ENCODE measurements around the gene TMEM222.
A peak's percentile ranks its signal among the peaks of the same experiment; 100 is the strongest.

Gene TMEM222

DNA sequence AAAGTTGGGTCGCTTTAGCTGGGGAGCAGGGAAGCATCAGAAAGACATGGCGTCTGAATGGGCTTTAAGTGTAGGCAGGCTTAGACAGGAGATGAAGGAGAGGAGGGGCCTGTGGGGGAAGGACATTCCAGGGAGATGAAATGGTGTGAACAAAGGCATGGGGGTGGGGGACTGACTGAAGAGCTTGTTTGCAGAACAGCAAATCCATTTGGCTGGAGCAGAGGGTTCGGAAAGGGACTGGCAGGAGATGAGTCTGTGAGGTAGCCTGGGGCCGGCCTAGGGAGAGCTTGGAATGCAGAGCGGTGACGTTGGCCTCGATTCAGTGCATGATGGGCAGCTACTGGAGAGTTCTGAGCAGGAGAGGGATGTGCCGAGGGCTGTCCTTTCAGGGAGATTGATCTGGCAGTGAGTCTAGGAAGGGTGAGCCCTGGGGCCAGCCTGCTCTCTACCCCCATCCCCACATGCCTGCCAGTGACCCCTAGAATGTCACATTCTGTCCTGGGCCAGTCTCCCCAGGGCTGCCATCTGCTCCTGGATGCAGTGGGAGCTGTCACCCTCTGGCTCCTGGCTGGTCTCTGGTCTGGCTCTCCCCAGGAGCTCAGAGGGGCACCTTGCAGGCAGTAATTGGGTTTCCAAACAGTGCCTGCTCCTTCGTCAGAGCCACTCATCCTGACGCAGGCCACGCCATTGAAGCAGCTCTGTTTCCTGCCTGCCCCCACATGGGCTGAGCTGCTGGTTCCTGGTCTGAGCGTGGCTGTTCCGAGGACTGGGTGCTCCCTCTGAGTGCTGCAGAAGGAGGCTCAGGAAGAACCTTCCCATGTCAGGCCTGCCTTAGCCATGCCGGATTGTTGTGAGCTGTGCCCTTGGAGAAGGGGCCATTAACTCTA lies 22.3 kb upstream of the TMEM222 start:
- no peaks in the 10 kb centered on the region for H3K27me3 ChIP-seq
- peaks cover 16% of the 10 kb centered on the region for H3K4me1 ChIP-seq
- no peak overlapping the region for H3K4me3 ChIP-seq (ENCODE audit: low read depth, low read length)
- H3K36me3 ChIP-seq, result no peaks in the 10 kb centered on the region
- peak; percentile 53 for DNase-seq
- no peaks in the 10 kb centered on the region for H3K9me3 ChIP-seq
- TF ChIP-seq, protein P1, sequence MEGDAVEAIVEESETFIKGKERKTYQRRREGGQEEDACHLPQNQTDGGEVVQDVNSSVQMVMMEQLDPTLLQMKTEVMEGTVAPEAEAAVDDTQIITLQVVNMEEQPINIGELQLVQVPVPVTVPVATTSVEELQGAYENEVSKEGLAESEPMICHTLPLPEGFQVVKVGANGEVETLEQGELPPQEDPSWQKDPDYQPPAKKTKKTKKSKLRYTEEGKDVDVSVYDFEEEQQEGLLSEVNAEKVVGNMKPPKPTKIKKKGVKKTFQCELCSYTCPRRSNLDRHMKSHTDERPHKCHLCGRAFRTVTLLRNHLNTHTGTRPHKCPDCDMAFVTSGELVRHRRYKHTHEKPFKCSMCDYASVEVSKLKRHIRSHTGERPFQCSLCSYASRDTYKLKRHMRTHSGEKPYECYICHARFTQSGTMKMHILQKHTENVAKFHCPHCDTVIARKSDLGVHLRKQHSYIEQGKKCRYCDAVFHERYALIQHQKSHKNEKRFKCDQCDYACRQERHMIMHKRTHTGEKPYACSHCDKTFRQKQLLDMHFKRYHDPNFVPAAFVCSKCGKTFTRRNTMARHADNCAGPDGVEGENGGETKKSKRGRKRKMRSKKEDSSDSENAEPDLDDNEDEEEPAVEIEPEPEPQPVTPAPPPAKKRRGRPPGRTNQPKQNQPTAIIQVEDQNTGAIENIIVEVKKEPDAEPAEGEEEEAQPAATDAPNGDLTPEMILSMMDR (IDR thresholded peaks at IDR 0.05; ENCODE audit: low read depth, low read length), result no peak

DNA sequence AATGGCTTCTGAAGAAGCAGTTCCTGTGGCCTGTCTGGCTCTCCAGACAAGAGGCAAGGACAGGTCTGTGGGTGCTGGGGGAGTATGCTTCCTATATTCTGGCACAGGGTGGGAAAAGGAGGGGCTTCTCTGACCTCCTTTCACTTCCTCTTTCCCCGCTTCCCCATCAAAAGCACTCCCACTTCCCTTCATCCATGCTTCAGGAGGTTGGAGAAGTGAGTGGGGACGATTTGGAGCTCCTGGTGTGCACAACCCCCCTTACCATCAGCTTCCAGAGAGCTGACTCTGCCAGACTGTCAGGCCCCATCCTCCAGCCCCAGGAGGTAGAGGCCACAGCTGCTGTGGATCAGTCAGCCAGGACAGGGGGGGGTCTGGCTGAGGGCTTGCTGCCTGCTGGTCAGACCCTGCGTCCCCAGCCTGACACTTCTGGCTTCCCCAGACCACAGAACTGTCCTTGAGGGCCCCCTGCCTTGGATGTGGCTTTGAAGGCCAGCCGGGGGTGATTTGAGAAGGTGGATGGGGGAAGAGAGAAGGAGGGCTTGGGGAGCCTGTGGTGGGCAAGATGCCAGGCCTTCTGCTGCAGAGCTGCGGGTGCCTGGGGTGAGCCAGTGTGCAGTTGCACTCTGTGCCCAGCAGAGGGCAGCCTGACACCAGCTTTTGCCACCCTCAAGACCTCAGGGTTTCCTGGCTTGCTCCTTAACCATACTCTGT lies 21.5 kb upstream of the TMEM222 start:
- Histone ChIP-seq H3K36me3 (no peaks in the 10 kb centered on the region), H3K9me3 (no peaks in the 10 kb centered on the region), H3K27me3 (no peaks in the 10 kb centered on the region), H3K4me1 (peaks cover 16% of the 10 kb centered on the region), H3K4me3 (ENCODE audit: low read depth, low read length) (no peak overlapping the region)
- TF ChIP-seq, protein P1 (IDR thresholded peaks at IDR 0.05; ENCODE audit: low read depth, low read length), result peak; percentile 78
- peak; percentile 80 for DNase-seq

DNA sequence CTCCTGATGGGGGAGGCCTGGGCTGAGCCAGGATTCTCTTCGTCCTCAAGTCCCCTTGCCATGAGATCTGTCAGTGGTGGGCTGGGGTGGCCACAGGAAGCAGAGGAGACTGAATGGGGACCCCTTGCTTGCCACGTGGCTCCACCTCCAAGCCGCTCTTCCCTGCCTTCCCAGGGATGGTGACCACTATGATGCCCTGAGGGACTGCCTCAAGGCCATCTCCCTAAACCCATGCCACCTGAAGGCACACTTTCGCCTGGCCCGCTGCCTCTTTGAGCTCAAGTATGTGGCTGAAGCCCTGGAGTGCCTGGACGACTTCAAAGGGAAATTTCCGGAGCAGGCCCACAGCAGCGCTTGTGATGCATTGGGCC lies 20.9 kb upstream of the TMEM222 start:
- Histone ChIP-seq H3K9me3 (no peaks in the 10 kb centered on the region), H3K36me3 (no peaks in the 10 kb centered on the region), H3K4me1 (peaks cover 16% of the 10 kb centered on the region), H3K4me3 (ENCODE audit: low read depth, low read length) (no peak overlapping the region), H3K27me3 (no peaks in the 10 kb centered on the region)
- no peak for DNase-seq
- TF ChIP-seq, protein P1 (IDR thresholded peaks at IDR 0.05; ENCODE audit: low read depth, low read length), result no peak

DNA sequence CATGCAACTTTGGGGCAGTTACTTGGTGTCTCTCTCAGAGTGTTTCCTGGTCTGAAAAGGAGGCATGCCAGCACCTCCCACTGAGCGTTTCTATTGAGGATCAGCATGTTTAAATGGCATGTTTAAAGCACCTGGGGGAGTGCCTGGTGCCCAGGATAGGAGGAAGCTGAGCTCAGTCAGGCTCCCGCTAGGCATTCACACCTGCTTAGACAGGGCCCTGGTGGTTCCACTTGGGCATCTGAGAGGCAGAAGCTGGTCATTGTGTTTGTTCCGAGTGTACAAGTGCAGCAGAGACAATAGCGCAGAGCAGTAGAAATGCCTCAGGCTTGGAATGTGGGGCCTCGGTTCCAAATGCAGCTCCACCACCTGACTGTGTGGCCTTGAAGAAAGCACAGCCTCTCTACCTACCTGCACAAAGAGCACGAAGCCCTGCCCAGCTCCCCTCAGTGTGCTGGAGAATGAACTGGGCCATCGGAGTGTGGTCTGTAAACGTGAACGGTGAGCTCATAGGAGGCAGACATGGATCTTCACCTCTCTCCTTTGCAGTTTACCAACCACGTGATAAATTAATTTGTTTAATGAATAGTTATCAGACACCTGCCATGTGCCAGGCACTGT lies 20.3 kb upstream of the TMEM222 start:
- no peaks in the 10 kb centered on the region for H3K36me3 ChIP-seq
- TF ChIP-seq, protein P1 (IDR thresholded peaks at IDR 0.05; ENCODE audit: low read depth, low read length), result no peak

DNA sequence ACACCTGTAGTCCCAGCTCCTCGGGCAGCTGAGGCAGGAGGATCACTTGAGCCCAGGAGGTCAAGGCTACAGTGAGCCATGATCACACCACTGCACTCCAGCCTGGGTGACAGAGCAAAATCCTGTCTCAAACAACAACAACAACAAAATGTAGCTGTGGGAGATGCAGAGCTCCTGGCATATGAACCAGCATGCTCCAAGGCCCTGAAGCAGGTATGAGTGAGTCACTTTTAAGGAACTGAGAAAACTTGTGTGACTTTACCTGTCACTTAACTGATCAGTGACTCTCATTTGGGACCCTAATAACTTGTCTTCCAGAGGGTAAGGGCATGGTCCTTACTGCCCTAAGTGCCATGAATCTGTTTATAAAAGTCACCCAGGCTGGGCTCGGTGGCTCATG lies 19.4 kb upstream of the TMEM222 start:
- TF ChIP-seq, protein P1 (IDR thresholded peaks at IDR 0.05; ENCODE audit: low read depth, low read length), result no peak
- peaks cover 16% of the 10 kb centered on the region for H3K4me1 ChIP-seq
- no peaks in the 10 kb centered on the region for H3K9me3 ChIP-seq
- DNase-seq, result no peak
- H3K36me3 ChIP-seq, result no peaks in the 10 kb centered on the region
- H3K4me3 ChIP-seq (ENCODE audit: low read depth, low read length), result no peak overlapping the region
- no peaks in the 10 kb centered on the region for H3K27me3 ChIP-seq

More for the DNA sequence above, 20.3 kb upstream of the TMEM222 start:
- Histone ChIP-seq H3K4me3 (ENCODE audit: low read depth, low read length) (no peak overlapping the region), H3K9me3 (no peaks in the 10 kb centered on the region), H3K4me1 (peaks cover 16% of the 10 kb centered on the region), H3K27me3 (no peaks in the 10 kb centered on the region)
- no peak for DNase-seq

All from BE2C (cell line).